NT2/D1 (cell line): ENCODE results near the gene FERMT2.

Source experiments
- SUZ12 ChIP-seq: IDR thresholded peaks from 2 replicates; pipeline ENCODE4 v1.6.1; 2011; ENCODE audit not compliant: insufficient read length, insufficient read depth; ENCODE audit errors: extremely low read depth
- YY1 ChIP-seq: IDR thresholded peaks from 2 replicates; pipeline ENCODE4 v1.6.1; 2011; ENCODE audit not compliant: insufficient read length, insufficient read depth
- ZNF274 ChIP-seq: IDR thresholded peaks from 2 replicates; pipeline ENCODE4 v1.6.1; 2011; ENCODE audit warnings: mild to moderate bottlenecking, low read depth, low read length

GRCh38 chr14:52948039-52948438 lies 2.8 kb downstream of the FERMT2 start:
- TF ChIP-seq YY1 (no peak), ZNF274 (no peak), SUZ12 (no peak)
